Measurements from ENCODE around the gene IL17REL. TPM values are rescaled to one million over a fixed set of nuclear protein-coding genes. Genes with fewer than 3 reads are reported as not detected.

IL17REL gene
- polyA plus RNA-seq, 3 donors, result 0.04 to 0.06 TPM; not detected in 1

DNA sequence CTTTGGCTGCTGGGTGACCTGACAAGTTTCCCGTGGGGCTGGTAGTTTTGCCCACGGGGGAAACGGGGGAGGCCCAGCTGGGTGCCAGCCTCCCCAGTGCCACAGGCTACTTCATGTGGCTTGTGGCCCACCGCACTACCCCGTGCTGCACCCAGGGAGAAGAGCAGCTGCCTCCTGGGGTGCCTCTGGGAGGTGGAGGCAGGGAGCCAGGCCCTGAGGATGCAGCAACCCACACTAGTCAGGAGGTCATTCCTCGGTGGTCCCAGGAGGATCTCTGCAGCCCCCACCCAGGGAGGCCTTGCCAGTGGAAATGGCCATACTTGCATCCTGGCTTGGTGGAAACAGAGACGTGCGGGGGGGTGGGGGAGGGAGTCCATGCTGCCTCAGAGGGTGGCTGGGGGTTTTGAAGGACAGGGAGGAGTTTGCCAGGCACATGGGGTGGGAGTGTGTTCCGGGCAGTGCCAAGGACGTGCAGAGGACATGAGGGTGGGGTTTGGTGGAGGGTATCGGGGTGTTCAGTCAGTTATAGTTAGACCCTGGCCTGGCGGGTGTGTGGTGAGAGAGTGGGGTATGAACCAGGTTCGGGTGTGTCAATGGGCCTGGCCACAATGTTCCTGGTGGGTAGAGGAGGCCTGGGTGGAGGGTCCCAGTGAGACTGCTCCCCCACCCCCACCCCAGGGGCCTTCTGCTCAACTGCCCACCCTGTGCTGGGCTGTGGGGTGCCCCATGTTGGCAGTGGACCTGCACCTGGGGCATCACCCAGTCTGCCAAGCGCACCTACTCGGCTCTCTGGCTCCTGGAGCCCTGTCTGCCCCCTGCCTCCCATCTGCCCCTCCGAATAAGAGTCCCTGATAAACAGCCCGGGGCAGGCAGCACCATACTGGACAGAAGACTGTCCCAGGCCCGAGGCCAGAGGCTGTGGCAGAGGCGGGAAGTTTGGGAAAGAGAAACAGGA is 48.2 kb downstream of the IL17REL start:
- no peak for DNase-seq (ENCODE audit: extremely low read depth in 1 of 11, low read depth in 9 of 11, low spot score in 4 of 11)

- DNase-seq (ENCODE audit: extremely low read depth in 1 of 11, low read depth in 9 of 11, low spot score in 4 of 11), result no peak
These were observed 48.9 kb downstream of the IL17REL start for GRCh38 chr22:49963647-49964026.

DNA sequence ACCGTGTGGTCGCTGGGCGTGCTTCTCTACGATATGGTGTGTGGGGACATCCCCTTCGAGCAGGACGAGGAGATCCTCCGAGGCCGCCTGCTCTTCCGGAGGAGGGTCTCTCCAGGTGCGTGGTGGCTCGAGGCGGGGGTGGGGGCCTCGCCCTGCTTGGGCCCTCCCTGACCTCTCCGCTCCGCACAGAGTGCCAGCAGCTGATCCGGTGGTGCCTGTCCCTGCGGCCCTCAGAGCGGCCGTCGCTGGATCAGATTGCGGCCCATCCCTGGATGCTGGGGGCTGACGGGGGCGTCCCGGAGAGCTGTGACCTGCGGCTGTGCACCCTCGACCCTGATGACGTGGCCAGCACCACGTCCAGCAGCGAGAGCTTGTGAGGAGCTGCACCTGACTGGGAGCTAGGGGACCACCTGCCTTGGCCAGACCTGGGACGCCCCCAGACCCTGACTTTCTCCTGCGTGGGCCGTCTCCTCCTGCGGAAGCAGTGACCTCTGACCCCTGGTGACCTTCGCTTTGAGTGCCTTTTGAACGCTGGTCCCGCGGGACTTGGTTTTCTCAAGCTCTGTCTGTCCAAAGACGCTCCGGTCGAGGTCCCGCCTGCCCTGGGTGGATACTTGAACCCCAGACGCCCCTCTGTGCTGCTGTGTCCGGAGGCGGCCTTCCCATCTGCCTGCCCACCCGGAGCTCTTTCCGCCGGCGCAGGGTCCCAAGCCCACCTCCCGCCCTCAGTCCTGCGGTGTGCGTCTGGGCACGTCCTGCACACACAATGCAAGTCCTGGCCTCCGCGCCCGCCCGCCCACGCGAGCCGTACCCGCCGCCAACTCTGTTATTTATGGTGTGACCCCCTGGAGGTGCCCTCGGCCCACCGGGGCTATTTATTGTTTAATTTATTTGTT is 49.6 kb downstream of the IL17REL start:
- no peak for DNase-seq (ENCODE audit: extremely low read depth in 1 of 11, low read depth in 9 of 11, low spot score in 4 of 11)

DNA sequence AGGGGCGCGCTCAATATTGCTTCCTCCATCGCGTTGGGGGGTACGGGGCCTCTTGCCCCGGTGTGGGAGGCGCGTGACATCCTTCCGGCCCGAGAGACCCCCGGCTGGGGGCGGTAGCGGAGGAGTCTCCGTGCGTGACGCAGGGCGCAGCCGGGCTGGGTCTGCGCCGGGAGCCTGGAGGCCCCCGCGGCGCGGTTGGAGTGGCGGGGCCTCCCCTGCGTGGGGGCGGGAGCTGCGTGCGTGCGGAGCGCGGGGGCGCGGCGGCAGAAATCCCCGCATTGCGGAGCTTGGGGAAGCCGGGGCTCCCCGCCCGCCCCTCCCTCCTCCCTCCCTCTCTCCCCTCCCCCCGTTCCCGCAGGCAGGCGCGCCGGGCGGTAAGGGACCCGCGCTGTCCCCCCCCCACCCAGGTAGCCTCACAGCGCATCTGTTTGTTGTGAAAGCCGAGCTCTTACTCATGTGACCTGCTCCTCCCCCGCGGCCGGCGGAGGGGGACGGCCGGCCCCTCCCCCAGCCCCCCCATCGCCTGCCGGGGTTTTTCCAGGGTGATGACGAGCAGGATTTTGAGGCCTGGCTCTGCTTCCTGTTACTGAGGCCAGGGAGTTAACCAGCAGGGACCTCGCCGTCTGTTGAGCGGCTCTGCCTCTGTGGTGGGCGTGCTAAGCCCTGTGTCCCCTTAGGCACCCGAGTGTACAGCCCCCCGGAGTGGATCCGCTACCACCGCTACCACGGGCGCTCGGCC is 50.4 kb downstream of the IL17REL start:
- DNase-seq (ENCODE audit: extremely low read depth in 1 of 11, low read depth in 9 of 11, low spot score in 4 of 11), result peak in 10 of 11 donors; percentile 56 to 87 (median 76)

DNA sequence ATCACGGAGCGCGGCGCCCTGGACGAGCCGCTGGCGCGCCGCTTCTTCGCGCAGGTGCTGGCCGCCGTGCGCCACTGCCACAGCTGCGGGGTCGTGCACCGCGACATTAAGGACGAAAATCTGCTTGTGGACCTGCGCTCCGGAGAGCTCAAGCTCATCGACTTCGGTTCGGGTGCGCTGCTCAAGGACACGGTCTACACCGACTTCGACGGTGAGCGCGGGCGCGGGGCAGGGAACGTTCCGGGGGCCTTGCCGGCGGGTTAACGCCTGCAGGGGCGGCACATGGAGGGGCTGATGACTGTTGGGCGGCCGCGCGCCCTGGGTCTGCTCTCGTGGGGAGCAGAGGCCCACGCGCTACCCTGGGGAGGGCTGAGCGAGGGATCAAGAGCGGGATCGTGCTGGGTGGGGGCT is 51.0 kb downstream of the IL17REL start:
- DNase-seq (ENCODE audit: extremely low read depth in 1 of 11, low read depth in 9 of 11, low spot score in 4 of 11), result no peak

GRCh38 chr22:49961005-49961600 is 51.5 kb downstream of the IL17REL start:
- no peak for DNase-seq (ENCODE audit: extremely low read depth in 1 of 11, low read depth in 9 of 11, low spot score in 4 of 11)

GRCh38 chr22:49960159-49961004 is 52.2 kb downstream of the IL17REL start, which contains the start of gene PIM3:
Gene PIM3 (plus strand): TSS chr22:49960772. CDS start chr22:49960948, 176 bp downstream.
- peak; percentile 85 to 96 (median 92) for DNase-seq (ENCODE audit: extremely low read depth in 1 of 11, low read depth in 9 of 11, low spot score in 4 of 11)

DNA sequence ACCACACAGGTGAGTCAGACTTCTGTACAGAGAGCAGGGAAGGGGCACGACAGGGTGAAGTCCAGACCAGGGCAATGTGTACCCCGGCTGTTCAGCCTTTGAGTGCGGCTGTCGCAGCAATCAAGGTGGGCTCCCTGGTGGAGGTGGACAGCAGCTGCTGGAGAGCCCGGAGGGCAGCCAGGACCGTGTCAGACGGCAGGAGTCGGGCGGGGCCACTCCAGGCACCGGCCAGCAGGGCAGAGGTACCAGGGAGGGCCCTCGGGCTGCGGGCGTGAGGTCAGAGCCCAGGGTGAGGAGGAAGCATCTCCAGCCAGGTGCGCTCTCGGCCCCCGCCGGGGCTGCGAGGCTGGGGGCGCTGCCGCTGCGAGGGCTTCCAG is 52.8 kb downstream of the IL17REL start:
- no peak for DNase-seq (ENCODE audit: extremely low read depth in 1 of 11, low read depth in 9 of 11, low spot score in 4 of 11)

GRCh38 chr22:49958931-49959781 is 53.4 kb downstream of the IL17REL start:
- no peak for DNase-seq (ENCODE audit: extremely low read depth in 1 of 11, low read depth in 9 of 11, low spot score in 4 of 11)

DNA sequence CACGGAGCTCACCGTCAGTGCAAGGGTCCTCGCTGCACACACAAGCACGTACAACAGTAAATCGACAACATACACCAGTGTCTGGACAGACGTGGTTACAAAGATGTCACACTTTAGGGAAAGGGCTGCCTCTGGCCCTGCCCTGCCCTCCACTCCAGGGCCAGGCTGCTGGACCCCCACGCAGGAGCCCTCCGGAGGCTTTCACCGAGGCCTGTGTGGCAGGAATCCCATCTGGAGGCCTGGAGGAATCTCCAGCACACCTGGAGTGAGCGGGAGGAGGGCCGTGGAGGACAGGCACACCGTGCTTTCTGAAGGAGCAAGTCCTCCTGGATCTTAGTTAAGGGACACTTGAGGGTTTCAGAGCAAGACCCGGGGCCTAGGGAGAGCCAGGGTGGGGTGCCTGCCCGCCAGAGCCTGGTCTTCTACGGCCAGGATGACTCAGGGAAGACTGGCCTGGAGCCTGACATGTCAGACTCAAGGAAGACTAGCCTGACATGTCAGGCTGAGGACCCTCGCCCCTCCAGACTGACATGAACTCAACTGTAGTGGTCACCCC is 54.1 kb downstream of the IL17REL start:
- no peak for DNase-seq (ENCODE audit: extremely low read depth in 1 of 11, low read depth in 9 of 11, low spot score in 4 of 11)

DNA sequence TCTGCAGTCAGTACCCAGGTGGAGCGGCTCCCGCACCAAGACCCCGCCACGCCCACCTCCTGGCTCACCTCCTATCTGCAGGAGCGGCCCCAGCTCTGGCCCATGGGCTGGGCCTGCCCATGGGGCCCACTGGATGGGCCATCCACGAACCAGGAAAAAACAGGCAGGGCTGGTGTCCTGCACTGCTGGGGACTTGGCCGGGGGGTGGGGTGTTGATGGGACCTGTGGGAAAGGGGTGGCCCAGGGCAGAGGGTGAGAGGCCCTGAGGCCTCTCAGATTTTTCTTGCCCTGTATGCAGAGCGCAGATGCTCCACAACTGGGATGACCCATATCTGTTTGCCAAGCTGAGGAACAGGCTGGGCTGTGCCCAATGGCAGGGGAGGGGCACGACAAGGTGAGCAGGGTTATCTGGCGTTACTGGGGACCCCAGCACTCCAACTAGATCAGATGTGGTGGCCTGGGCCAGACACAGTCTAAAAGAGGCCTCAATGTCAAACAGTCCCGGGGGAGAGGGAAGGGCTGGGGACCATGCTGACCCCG is 54.7 kb downstream of the IL17REL start:
- DNase-seq (ENCODE audit: extremely low read depth in 1 of 11, low read depth in 9 of 11, low spot score in 4 of 11), result no peak

GRCh38 chr22:49956914-49957825 is 55.4 kb downstream of the IL17REL start:
- no peak for DNase-seq (ENCODE audit: extremely low read depth in 1 of 11, low read depth in 9 of 11, low spot score in 4 of 11)

DNA sequence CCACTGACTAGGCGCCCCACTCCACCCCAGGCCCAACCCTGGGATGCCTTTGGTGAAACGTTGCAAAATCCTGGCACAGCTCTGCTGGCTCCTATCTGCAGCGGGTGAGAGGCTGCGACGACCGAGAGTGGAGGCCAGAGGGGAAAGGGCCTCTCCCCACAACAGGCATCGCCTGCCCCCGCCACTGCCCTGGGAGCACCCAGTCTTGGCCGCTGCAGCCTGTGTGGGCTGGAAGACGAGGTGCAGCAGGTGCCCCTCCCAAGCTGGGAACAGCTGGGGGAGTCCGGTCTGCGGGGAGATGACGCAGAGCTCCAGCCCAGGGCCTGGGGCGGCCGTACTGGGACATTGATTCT is 56.2 kb downstream of the IL17REL start:
- no peak for DNase-seq (ENCODE audit: extremely low read depth in 1 of 11, low read depth in 9 of 11, low spot score in 4 of 11)

DNA sequence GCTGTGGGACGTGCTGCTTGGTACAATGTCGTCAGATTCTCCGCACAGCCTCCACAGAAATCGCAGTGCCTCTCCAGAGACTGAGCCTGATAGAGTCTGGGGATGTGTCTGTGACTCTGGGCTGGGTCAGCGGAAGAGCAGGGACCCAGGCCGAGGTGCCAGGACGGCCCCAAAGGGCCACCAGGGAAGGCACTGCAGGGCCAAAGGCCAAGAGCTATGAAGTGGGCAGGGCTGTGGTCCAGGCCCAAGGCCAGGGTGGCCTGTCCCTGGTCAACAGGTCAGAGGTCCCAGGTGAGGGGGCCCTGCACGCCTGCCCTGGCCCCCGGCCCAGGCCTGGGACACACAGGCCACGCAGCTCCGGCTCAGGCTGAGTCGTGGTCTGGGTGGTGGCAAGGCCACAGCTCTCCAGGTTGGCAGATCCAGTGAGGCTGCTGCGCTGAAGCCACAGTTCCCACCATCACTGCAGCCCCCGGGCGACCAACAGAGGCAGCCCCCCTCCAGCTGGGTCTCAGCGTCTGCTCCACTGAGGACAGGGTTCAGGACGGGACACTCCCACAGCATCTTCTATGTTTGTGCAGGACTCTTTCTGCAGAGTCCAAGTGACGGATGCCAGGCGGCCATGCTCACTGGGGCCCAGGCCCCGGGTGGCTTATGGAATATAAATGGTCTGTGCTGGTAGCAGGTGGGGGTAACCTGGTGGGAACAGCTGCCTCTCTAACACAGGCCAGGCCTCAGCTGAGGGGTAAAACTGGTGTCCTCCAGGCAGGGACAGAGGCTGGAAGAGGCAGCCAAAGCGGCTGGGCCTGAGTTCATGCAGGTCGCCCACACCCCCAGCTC is 56.8 kb downstream of the IL17REL start:
- no peak for DNase-seq (ENCODE audit: extremely low read depth in 1 of 11, low read depth in 9 of 11, low spot score in 4 of 11)

Measured in renal cortex interstitium (tissue), 11 donors.